Neutrophil (primary cell): ENCODE data around the gene TRIM58.

Source experiments
- H3K27ac ChIP-seq: fragments of 200-600 bp; sonication (generic); 2 replicates; pipeline ENCODE4 v1.5.1; 2016; ENCODE audit warnings: mild to moderate bottlenecking, moderate library complexity
- H3K27me3 ChIP-seq: fragments of 200-600 bp; sonication (generic); 2 replicates; pipeline ENCODE4 v1.6.0; 2016; ENCODE audit warnings: mild to moderate bottlenecking
- H3K36me3 ChIP-seq: fragments of 200-600 bp; sonication (generic); 2 replicates; pipeline ENCODE4 v1.5.1; 2017
- H3K4me1 ChIP-seq, 2 experiments: fragments of 200-600 bp in 1 of 2; sonication (generic) in 1 of 2; 1 replicate in 1 of 2; 2 replicates in 1 of 2; pipeline versions ENCODE4 v1.5.1 to v1.6.1; 2013 to 2016; ENCODE audit warnings: low read depth in 1 of 2, low read length in 1 of 2, mild to moderate bottlenecking in 1 of 2, moderate library complexity in 1 of 2; ENCODE audit not compliant: control insufficient read depth in 1 of 2, insufficient read depth in 1 of 2
- H3K4me3 ChIP-seq, 2 experiments: fragments of 200-600 bp in 1 of 2; sonication (generic) in 1 of 2; 1 replicate in 1 of 2; 2 replicates in 1 of 2; pipeline ENCODE4 v1.5.1; 2013 to 2016; ENCODE audit warnings: low read depth in 1 of 2, low read length in 1 of 2, mild to moderate bottlenecking in 1 of 2, moderate library complexity in 1 of 2
- H3K9me3 ChIP-seq: fragments of 200-600 bp; sonication (generic); 2 replicates; pipeline ENCODE4 v1.5.1; 2016
- CTCF ChIP-seq: fragments of 200-600 bp; sonication (generic); IDR thresholded peaks from 2 replicates; pipeline ENCODE4 v1.5.1; 2016; ENCODE audit warnings: antibody characterized with exemption

The TRIM58 gene

GRCh38 chr1:247845011-247845692 is 11.8 kb upstream of the TRIM58 start:
- no peaks in the 10 kb centered on the region for H3K4me1 ChIP-seq
- H3K9me3 ChIP-seq, result no peaks in the 10 kb centered on the region
- no peak for TF ChIP-seq CTCF
- H3K27me3 ChIP-seq, result no peaks in the 10 kb centered on the region
- no peak overlapping the region for H3K4me3 ChIP-seq
- no peaks in the 10 kb centered on the region for H3K36me3 ChIP-seq
- no peak overlapping the region for H3K27ac ChIP-seq

GRCh38 chr1:247845693-247846017 is 11.3 kb upstream of the TRIM58 start:
- Histone ChIP-seq H3K36me3 (no peaks in the 10 kb centered on the region), H3K4me1 (no peaks in the 10 kb centered on the region), H3K27ac (no peak overlapping the region), H3K9me3 (no peaks in the 10 kb centered on the region), H3K4me3 (no peak overlapping the region), H3K27me3 (no peaks in the 10 kb centered on the region)
- no peak for TF ChIP-seq CTCF

GRCh38 chr1:247848346-247848745 is 8.6 kb upstream of the TRIM58 start:
- H3K27ac ChIP-seq, result no peak overlapping the region
- no peaks in the 10 kb centered on the region for H3K27me3 ChIP-seq
- H3K4me3 ChIP-seq, result no peak overlapping the region
- no peaks in the 10 kb centered on the region for H3K36me3 ChIP-seq
- no peaks in the 10 kb centered on the region for H3K9me3 ChIP-seq
- TF ChIP-seq CTCF, result no peak
- H3K4me1 ChIP-seq, result no peaks in the 10 kb centered on the region

- no peak for TF ChIP-seq CTCF
- H3K4me3 ChIP-seq, result no peak overlapping the region
- H3K27ac ChIP-seq, result no peak overlapping the region
- H3K27me3 ChIP-seq, result peaks cover 3% of the 10 kb centered on the region
- H3K9me3 ChIP-seq, result no peaks in the 10 kb centered on the region
- no peaks in the 10 kb centered on the region for H3K4me1 ChIP-seq
- H3K36me3 ChIP-seq, result no peaks in the 10 kb centered on the region
Measured at GRCh38 chr1:247849616-247850015, 7.4 kb upstream of the TRIM58 start.

GRCh38 chr1:247854899-247855545 is 2.0 kb upstream of the TRIM58 start:
- Histone ChIP-seq H3K36me3 (no peaks in the 10 kb centered on the region), H3K9me3 (no peaks in the 10 kb centered on the region), H3K27ac (no peak overlapping the region), H3K4me1 (peaks cover 9 to 10% of the 10 kb centered on the region in 2 experiments), H3K4me3 (no peak overlapping the region), H3K27me3 (peaks cover 53% of the 10 kb centered on the region)
- TF ChIP-seq CTCF, result no peak
